ENCODE results near the gene LIM2. TPM values are rescaled to one million over a fixed set of nuclear protein-coding genes. Genes with fewer than 3 reads are reported as not detected.

The LIM2 gene
- total and polyA plus RNA-seq, 9 of the 15 experiments (the other 6 are each of a cell fraction or from before 2014, with no cell fraction given), result 0.07 to 0.45 (median 0.18) TPM; not detected in 4

GRCh38 chr19:51368366-51369282 lies 19.1 kb downstream of the LIM2 start, which contains the start of gene CLDND2 (continued):
- TF ChIP-seq, protein P1, sequence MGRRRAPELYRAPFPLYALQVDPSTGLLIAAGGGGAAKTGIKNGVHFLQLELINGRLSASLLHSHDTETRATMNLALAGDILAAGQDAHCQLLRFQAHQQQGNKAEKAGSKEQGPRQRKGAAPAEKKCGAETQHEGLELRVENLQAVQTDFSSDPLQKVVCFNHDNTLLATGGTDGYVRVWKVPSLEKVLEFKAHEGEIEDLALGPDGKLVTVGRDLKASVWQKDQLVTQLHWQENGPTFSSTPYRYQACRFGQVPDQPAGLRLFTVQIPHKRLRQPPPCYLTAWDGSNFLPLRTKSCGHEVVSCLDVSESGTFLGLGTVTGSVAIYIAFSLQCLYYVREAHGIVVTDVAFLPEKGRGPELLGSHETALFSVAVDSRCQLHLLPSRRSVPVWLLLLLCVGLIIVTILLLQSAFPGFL (CRISPR knock-in tag; IDR thresholded peaks at IDR 0.05), result no peak
- no peak for TF ChIP-seq NUFIP1 (IDR thresholded peaks at IDR 0.05; ENCODE audit: partially characterized antibody)
- TF ChIP-seq SMARCB1 (IDR thresholded peaks at IDR 0.05; ENCODE audit: insufficient read length, low read depth), result no peak
- no peak for TF ChIP-seq ZNF76 (CRISPR knock-in tag; IDR thresholded peaks at IDR 0.05; ENCODE audit: borderline replicate concordance)
- TF ChIP-seq PTBP1 (IDR thresholded peaks at IDR 0.05; ENCODE audit: low read depth, low read length), result no peak
- 0 out of 2 replicates have a peak, but pooled peaks have one; percentile 27 for TF ChIP-seq THAP12 (CRISPR knock-in tag; IDR thresholded peaks at IDR 0.05)
- no peak for TF ChIP-seq ZNF695 (CRISPR knock-in tag; IDR thresholded peaks at IDR 0.05)
- TF ChIP-seq PRMT5 (CRISPR knock-in tag; IDR thresholded peaks at IDR 0.05), result no peak
- no peak for TF ChIP-seq TCF15 (CRISPR knock-in tag; IDR thresholded peaks at IDR 0.05)
- no peak for TF ChIP-seq ZNF766 (CRISPR knock-in tag; conservative IDR thresholded peaks at IDR 0.05)
- TF ChIP-seq E2F3 (CRISPR knock-in tag; IDR thresholded peaks at IDR 0.05), result no peak
- no peak for TF ChIP-seq ZC3H4 (CRISPR knock-in tag; IDR thresholded peaks at IDR 0.05; ENCODE audit: borderline replicate concordance)
- TF ChIP-seq PYGO2 (tag; IDR thresholded peaks at IDR 0.05), result no peak
- no peak for TF ChIP-seq ZNF121 (CRISPR knock-in tag; conservative IDR thresholded peaks at IDR 0.05)
- no peak for TF ChIP-seq ESRRB (CRISPR knock-in tag; IDR thresholded peaks at IDR 0.05; ENCODE audit: borderline replicate concordance)
- TF ChIP-seq, protein P2, sequence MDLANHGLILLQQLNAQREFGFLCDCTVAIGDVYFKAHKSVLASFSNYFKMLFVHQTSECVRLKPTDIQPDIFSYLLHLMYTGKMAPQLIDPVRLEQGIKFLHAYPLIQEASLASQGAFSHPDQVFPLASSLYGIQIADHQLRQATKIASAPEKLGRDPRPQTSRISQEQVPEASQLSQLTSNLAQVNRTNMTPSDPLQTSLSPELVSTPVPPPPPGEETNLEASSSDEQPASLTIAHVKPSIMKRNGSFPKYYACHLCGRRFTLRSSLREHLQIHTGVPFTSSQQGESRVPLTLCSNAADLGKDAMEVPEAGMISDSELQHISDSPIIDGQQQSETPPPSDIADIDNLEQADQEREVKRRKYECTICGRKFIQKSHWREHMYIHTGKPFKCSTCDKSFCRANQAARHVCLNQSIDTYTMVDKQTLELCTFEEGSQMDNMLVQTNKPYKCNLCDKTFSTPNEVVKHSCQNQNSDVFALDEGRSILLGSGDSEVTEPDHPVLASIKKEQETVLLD (IDR thresholded peaks at IDR 0.05), result no peak
- TF ChIP-seq MECOM (CRISPR knock-in tag; IDR thresholded peaks at IDR 0.05), result no peak
- TF ChIP-seq JUNB (CRISPR knock-in tag; conservative IDR thresholded peaks at IDR 0.05), result no peak
- no peak for TF ChIP-seq SNIP1 (IDR thresholded peaks at IDR 0.05; ENCODE audit: low read depth)
- no peak for TF ChIP-seq GABPB1 (CRISPR knock-in tag; IDR thresholded peaks at IDR 0.05)
- TF ChIP-seq, protein P3, sequence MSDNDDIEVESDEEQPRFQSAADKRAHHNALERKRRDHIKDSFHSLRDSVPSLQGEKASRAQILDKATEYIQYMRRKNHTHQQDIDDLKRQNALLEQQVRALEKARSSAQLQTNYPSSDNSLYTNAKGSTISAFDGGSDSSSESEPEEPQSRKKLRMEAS (CRISPR knock-in tag; IDR thresholded peaks at IDR 0.05), result peak; percentile 32
- no peak for TF ChIP-seq PURB (CRISPR knock-in tag; IDR thresholded peaks at IDR 0.05; ENCODE audit: low read depth)
- no peak for TF ChIP-seq ZNF239 (CRISPR knock-in tag; IDR thresholded peaks at IDR 0.05)
- peak; percentile 17 for TF ChIP-seq KDM5B (IDR thresholded peaks at IDR 0.05; ENCODE audit: insufficient replicate concordance, low read depth, low read length)
